RPMI7951 (cell line): ENCODE data around the gene SAP130. TPM values are rescaled to one million over a fixed set of nuclear protein-coding genes. Genes with fewer than 3 reads are reported as not detected.
A peak's percentile ranks its signal among the peaks of the same experiment; 100 is the strongest.

ENCODE experiments used
- DNase-seq: peaks from one replicate; pipeline ENCODE4 v3.0.0-alpha.2; 2012; ENCODE audit warnings: low read depth
- total RNA-seq: library from RNA; depleted of rRNA; stranded (reverse); fragments of >200 nt; shearing (Covaris generic); gene quantifications from 2 replicates; pipeline ENCODE4 v1.2.3, GENCODE V29; 2014; rRNA removed

Gene SAP130
- 12.2 and 19.1 TPM in 2 replicates for total RNA-seq

DNA sequence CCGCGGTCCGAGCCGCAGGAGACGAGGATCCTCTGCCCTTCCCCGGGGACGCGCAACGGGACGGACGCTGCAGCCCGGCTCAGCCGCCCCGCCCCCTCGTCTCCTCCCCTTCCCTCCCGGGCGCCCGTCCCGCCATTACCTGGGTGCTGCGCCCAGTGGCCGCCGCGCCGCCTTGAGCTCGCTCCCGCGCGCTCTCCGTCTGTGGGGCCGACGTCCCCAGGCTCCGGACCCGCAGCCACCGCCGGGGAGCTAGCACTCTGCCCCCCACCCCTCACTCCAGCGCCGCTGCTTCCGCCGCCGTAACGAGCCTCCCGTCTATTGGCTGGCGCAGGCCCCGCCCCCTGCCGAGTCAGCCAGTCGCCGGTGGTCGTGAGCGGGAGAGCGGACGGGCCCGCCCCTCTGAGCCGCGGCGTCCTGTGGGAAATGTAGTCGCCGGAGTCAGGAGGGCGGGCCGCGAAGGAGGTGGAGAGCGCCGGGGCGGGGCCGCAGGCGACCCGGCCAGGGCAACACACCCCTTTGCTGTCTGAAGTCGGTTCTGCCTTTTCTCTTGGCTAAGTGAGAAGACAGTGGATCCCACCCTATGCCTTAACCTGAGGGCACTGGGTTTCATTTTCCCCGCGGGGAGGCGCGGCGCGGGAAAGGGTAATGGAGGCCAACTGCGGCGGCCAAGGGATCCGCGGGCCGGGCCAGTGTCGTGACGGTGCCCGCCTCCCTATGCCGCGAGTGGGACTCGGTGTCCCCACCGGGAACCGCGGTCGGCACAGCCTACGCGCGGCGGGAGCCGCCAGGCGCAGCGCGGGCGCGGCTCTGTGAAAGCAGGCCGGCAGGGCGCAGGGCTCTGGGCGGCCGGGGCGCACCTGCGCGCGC is at the start of gene SAP130:
Gene SAP130, minus strand, starts transcription at position 259 of the 867 bp plus-strand sequence. CDS start 1,767 bp downstream, outside the sequence.
- peak; percentile 95 for DNase-seq

DNA sequence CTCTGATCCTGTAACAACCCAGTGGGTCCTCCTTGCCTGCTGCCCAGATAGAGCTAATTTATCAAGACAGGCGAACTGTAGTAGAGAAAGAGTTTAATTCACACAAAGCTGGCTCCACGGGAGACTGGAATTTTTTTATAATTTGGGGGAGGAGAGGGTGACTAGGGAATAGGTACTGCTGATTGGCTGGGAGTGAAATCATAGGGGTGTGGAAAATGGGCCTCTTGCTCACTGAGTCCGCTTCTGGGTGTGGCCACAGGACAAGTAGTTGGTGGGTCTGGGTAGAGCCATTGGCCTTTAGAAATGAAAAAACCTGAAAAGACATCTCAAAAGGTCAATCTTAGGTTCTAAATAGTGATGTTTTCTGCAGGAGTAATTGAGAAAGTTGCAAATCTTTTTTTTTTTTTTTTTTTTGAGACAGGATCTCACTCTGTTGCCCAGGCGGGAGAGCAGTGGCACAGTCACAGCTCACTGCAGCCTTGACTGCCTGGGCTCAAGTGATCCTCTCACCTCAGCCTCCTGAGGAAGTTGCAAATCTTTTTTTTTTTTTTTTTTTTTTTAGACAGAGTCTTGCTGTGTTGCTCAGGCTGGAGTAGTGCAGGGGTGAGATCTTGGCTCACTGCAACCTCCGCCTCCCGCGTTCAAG is 48.7 kb upstream of the SAP130 start:
- peak; percentile 18 for DNase-seq

DNA sequence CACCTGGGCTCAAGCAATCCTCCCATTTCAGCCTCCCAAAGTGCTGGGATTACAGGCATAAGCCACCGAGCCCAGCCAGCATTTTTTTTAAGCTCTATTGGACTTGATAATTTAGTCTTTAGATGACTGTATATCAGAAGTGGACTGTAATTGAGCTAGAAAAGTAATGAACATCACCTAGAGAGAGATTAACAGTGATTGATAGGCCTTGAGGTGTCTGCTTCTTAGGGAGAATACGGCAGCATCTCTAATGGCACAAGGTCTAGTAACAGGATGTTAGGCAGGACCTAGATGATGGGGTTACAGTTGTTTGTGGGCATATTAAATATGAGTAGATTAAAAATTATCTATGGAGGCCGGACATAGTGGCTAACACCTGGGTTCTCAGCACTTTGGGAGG is 45.4 kb upstream of the SAP130 start:
- no peak for DNase-seq

DNA sequence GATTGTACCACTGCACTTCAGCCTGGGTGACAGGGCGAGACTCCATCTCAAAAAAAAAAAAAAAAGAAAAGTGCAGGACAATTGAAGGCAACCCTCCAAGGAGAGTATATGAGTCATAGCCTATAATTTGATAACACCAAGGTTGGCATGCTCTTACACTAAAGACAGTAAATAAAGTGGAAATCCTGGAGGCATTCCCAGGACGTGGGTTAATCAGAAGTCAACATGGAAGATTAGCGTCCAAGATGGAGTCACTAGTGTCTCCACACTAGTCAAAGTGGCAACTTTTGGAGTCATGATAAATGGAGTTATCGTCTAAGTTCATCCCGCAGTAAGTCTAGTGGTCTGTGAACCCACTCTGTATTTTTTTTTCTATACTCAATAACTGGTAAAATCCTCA is 41.9 kb upstream of the SAP130 start:
- DNase-seq, result peak; percentile 74

DNA sequence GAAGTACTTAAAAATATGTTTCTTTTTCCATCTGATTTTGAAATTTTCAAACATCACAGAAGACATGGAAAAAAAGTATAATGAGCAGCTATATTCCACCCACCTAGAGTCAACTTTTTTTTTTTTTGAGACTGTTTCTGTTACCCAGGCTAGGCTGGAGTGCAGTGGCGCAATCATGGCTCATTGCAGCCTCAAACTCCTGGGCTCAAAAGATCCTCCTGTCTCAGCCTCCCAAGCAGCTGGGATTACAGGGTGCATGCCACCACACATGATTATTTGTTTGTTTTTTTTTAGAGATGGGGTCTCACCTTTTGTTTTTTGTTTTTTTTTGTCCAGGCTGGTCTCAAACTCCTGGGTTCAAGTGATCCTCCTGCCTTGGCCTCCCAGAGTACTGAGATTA is 36.5 kb upstream of the SAP130 start:
- DNase-seq, result no peak

DNA sequence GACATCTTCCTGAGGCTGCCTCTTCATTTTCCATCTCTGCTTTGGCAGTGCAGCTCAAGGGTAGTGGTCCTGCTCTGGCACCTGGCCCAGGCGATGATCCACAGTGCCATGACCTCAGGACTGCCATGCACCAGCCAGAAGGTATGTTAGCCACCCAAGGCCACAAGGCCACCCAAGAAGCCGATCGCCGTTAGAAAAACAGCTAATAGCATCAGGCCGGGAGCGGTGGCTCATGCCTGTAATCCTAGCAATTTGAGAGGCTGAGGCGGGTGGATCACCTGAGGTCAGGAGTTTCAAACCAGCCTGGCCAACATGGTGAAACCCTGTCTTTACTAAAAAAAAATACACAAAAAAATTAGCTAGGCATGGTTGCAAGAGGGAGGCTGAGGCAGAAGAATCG is 34.7 kb upstream of the SAP130 start:
- no peak for DNase-seq

DNA sequence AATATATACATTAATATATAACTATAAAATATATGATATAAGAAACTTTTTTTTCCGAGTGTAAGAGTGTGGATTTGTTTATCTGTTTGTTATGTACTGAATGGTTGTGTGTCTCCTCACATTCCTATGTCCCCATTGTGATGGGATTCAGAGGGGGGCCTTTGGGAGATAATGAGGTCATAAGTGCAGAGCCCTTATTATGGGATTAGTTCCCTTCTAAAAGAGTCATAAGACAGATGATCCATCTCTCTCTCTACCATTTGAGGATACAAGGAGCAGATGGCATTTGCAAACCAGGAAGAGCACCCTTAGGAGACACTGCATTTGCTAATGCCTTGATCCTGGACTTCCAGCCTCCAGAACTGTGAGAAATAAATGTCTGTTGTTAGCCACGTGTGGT is 30.3 kb upstream of the SAP130 start:
- DNase-seq, result no peak

DNA sequence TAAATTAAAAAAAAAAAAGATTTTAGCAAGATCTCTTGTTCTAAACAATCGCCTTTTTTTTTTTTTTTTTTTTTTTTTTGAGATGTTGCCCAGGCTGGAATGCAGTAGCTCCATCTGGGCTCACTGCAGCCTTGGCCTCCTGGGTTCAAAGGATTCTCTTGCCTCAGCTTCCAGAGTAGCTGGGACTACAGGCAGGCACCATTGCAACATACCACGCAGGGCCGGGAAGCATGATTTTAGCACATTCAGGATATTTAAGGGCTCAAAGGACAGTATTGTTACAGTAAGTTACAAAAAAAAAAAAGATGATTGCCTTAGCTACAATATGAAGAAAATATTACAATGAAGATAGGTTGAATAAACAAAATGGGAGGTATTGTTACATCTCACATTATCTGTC is 29.5 kb upstream of the SAP130 start:
- DNase-seq, result no peak

DNA sequence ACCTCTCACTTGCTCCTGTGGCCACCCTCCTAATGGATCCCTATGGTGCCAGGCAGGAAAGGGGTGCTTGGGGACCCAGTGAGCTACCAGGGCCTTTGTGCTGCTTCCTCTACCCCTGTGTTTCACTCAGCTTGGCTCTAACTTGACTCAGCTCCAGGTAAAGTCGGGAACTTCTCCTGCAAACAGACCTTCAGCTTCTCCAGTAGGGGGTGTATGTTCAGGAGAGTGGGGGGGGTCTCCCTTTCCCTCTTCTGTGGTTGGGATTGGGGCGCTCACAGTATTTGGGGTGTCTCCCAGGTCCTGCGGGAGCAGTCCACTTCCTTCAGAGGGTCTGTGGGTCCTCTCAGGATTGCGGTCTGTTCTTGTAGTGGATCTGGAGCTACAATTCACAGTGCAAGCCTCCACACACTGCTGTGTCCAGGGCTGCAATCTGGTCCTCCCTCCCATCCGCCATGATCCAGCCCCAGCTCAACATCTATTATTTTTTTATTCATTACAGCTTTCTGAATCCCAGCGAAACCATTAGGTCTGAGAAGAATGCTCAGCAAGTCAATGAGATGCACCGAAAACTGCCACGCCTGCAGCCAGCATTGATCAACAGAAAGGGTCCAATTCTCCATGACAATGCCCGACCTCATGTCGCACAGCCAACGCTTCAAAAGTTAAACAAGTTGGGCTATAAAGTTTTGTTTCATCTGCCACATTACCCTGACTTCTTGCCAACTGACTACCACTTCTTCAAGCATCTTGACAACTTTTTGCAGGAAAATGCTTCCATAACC is 26.4 kb upstream of the SAP130 start:
- DNase-seq, result no peak

DNA sequence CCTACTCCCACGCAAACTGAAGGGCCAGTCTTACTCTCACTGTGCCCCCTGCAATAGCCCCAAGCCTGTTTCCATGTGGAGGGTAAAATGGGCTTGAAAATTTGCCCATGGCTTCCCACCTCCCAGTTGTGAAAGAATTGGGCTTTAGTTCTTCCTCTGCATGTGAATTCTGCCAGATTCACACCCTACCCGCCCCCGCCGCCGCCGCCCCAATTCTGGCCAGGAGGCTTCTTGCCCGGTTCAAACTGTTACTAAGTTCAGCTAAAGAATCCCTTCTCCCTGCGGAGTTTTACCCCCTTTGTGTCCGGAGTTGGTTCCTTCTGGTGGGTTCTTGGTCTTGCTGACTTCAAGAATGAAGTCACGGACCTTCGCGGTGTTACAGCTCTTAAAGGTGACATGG is 25.5 kb upstream of the SAP130 start:
- DNase-seq, result no peak

DNA sequence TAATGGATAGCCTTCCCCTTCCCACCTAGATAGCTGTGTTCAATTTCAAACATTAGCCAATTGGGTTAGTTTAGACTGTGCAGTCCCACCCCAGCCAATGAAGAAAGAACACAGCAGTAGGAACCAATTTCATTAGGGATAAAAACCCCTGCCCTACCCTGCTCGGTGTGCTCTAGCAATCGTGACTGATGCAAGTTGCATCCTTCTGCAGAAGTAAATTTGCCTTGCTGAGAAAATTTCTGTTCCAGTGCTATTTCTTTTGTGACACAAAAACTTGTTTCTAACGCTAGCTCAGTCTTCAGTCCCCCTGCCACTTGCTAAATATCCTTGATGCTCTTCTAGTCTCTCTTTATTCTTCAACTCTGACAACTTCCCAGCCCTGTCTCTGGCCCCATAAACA is 15.2 kb upstream of the SAP130 start:
- DNase-seq, result no peak

DNA sequence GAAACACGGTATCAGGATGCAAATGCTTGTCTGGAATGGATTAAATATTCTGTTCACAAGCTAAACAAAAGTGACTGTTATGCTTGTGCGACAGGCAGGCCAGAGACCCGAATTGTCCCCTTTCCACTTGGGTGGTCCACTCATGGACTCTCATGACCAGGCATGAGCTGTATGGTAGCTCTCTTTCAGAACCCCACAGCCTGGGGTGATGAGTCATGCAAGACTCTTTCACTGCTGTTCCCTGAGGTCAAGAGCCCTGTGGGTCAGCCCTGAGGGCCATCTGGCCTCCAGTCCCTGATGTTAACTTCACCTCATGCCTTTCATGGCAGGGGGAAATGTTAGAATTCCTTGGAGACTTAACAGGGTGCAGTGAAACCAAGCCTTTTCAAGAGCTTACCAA is 13.7 kb upstream of the SAP130 start:
- DNase-seq, result peak; percentile 6

DNA sequence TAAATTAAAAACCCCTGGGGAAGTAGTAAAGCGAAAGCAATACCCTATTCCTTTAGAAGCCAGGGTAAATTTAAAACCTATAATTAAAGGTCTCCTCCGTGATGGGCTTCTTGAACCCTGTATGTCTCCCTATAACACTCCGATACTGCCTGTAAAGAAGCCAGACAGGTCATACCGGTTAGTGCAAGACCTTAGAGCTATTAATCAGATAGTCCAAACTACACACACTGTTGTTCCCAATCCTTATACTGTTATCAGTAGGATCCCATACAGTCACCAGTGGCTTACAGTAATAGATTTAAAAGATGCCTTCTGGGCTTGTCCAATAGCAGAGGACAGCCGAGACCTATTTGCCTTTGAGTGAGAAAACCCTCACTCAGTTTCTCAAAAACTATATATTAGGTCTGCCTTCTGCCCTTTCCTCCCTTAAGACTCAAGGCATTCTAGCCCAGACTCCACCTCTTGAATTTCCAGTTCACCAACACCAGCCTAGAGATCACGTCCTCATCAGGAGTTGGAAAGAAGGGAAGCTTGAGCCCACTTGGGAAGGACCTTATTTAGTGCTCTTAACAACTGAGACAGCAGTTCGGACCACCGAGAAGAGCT is 12.4 kb upstream of the SAP130 start:
- DNase-seq, result no peak

DNA sequence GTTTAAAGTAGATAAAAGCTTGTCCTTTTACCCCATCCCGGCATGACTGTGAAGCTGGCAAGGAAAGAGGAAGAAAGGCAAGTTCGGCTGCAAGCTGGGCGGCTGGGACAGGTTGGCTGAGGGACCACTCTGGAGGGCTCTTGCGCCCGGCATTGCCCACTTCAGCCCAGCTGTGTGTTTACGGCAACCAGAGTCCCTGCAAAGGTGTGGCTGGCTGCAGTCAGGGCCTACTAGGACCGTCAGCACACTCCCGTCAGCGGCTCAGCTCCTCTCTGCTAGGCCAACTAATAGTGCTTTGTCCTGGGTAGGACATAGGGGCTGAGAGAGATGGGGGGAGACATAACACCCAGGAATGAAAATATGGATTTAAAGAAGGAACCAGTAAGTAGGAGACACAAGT is 11.7 kb upstream of the SAP130 start:
- DNase-seq, result no peak

DNA sequence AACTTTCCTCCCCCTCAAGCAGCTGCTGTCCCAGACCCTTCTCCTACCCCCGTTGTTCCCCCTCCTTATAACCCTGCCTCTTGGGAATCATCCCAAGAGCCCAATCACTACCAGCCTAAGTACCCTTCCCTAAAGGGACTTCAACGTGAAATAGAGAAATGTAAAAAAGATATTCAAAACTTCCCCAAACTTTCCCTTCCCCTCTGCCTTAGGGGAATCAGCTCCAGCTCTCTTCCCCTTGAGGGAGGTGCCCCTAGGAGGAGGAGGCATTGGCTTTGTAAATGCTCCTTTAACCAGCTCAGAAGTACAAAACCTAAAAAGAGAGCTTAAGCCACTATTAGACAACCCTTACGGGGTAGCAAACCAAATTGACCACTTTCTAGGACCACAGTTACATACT is 10.6 kb upstream of the SAP130 start:
- no peak for DNase-seq

DNA sequence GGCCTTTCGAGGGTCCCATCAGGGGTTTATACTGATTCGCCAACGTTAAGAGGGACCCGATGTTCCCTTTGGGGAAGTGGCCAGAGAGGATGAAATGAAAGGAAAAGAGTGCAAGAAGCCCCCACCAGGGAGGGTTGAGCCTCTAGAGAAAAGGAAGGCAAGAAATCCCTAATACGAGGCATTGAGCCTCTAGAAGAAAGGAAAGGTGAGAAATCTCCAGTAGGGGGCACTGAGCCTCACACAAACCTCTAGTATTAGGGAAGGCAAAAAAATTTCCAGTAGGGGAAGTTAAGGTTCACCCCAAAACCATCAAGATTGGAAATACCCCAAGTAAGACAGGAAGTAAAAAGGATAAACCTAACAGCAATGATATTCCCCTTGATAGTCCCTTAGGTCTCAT is 9.8 kb upstream of the SAP130 start:
- DNase-seq, result no peak

DNA sequence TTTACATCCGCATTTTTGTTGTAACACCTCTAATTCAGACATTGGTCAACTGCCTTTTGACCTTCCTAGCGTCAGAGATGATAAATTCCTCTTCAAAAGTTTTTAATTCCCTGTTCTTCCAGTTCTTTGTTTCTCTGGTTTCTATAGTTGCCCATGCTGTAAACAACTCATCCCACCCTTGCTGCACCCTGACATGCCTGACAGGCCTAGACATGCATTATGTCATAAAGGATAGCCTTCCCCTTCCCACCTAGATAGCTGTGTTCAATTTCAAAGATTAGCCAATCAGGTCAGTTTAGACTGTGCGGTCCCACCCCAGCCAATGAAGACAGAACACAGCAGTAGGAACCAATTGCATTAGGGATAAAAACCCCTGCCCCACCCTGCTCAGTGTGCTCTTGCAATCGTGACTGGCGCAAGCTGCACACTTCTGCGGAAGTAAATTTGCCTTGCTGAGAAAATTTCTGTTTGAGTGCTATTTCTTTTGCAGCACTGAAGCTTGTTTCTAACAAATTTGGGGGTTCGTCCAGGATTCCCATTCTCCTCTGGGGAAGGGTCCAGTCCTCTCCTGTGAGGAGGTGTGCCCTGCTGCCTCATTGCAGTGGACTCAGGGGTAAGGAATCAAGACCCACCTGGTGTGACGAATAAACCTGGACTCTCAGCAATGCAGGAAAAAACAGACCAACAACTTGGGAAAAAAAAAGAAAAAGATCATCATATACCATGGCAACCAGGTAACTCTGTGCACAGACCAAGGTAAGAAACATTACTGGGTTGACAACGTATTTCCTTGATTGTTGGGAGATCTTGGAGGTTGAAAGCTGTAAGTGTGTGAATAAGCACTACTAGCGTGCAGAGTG is 9.1 kb upstream of the SAP130 start:
- no peak for DNase-seq

DNA sequence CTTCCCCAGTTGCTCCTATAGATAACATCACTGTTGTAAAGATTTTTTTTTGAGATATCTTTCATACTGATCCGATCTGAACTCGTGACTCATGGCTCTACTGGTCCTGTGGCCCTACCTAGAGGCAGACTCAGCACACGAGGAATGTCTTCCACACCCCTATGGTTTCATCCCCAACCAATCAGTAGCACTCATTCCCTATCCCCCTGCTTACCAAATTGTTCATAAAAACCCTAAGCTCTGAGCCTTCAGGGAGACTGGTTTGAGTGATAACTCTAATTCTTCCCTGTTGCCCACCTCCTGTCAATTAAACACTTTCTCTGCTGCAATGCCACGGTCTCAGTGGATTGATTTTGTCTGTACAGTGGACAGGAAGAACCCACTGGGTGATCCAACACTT is 4.2 kb upstream of the SAP130 start:
- peak; percentile 27 for DNase-seq

DNA sequence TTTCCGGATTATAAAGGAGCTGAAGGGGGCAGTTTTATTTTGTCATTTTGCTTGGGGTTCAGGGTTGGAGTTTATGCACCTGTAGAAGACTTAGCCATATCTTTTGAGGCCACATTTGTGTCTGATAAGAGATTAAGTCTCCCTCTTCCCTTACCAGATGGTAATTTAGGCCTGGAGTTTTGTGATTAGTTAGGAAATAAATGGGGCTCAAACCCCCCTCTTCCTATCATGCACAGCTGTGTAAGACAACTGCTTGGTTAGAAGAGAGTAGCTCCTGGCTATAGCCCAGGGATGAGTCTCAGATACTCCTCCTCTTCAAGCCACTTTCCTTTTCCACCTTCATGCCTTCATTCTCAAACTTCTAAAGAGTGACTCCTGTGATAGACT is 802 bp upstream of the SAP130 start:
- DNase-seq, result no peak

DNA sequence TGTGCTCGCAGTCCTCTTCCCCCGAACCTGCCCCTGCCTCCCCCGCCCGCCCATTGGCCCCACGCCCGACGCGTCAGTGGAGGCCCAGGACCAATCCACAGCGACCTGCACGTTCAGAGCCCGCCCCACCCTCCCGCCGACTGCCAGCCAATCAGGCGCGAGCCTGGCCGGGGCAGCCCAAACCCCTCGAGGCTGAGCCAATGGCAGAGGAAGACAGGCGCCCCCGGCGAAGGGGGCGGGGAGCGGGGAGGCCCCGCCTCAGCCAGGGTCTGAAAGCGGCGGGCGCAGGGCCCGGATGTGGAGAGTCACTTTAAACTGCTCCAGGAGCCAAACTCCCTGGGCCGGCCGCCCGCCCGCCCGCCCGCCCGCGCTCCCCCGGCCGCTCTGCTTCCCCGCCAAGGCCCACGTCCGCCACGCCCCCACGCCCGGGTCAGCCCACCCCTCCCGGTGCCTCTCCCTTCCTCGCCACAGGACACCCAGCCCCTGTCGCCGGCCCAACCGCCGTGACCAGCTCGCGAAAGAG is 520 bp downstream of the SAP130 start:
- peak; percentile 99 for DNase-seq
